ENCODE results near the gene ERGIC3. TPM values are rescaled to one million over a fixed set of nuclear protein-coding genes. Genes with fewer than 3 reads are reported as not detected.

ERGIC3 gene
- total RNA-seq, 1 experiment from 2014 or later, result 265 TPM

DNA sequence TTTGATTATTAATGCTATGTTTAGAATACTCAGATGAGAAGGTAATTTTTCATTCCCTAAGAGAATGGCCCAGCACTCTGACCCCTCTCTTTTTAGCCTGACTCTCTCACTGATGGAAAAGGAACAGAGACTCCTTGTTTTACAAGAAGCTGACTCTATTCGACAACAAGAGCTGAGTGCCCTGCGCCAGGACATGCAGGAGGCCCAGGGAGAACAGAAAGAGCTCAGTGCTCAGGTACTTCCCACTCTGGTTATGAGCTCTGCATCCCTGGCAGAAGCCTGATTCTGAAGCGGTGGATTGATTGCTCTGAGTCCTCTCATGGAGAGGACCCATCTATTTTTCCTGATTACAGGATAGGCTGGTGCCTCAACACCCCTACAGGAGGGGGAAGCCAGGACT is 45.4 kb upstream of the ERGIC3 start:
- BruUV-seq (replicated peaks), result no TSS peak
- Histone ChIP-seq H3K27me3 (ENCODE audit: control insufficient read depth, insufficient read depth, low read length) (no peaks in the 10 kb centered on the region), H3K4me3 (ENCODE audit: low read depth in 2 of 2, low read length in 2 of 2) (no peak overlapping the region), H3K4me1 (ENCODE audit: control insufficient read depth, insufficient read depth, low read length) (no peaks in the 10 kb centered on the region), H3K9me3 (ENCODE audit: control insufficient read depth, insufficient read depth, low read depth, low read length) (no peaks in the 10 kb centered on the region), H3K36me3 (ENCODE audit: control insufficient read depth, insufficient read depth, low read length) (peaks cover 8% of the 10 kb centered on the region; the same call in 1 of the 2 replicates), H3K27ac (ENCODE audit: low read length) (no peak overlapping the region)
- ChIA-PET CTCF (no interaction called here), POLR2A (no interaction called here)
- intact Hi-C loops (cut with micrococcal nuclease; ENCODE audit: unreplicated experiment), result no loop called here
- TF ChIP-seq TCF7L2 (IDR thresholded peaks at IDR 0.05; ENCODE audit: low read depth, low read length) (no peak), SIN3A (IDR thresholded peaks at IDR 0.05; ENCODE audit: borderline replicate concordance, insufficient read depth, low read depth, low read length) (no peak), POLR2AphosphoS5 (IDR thresholded peaks at IDR 0.05; ENCODE audit: low read depth, low read length) (no peak)
- TF ChIP-seq, protein P1, sequence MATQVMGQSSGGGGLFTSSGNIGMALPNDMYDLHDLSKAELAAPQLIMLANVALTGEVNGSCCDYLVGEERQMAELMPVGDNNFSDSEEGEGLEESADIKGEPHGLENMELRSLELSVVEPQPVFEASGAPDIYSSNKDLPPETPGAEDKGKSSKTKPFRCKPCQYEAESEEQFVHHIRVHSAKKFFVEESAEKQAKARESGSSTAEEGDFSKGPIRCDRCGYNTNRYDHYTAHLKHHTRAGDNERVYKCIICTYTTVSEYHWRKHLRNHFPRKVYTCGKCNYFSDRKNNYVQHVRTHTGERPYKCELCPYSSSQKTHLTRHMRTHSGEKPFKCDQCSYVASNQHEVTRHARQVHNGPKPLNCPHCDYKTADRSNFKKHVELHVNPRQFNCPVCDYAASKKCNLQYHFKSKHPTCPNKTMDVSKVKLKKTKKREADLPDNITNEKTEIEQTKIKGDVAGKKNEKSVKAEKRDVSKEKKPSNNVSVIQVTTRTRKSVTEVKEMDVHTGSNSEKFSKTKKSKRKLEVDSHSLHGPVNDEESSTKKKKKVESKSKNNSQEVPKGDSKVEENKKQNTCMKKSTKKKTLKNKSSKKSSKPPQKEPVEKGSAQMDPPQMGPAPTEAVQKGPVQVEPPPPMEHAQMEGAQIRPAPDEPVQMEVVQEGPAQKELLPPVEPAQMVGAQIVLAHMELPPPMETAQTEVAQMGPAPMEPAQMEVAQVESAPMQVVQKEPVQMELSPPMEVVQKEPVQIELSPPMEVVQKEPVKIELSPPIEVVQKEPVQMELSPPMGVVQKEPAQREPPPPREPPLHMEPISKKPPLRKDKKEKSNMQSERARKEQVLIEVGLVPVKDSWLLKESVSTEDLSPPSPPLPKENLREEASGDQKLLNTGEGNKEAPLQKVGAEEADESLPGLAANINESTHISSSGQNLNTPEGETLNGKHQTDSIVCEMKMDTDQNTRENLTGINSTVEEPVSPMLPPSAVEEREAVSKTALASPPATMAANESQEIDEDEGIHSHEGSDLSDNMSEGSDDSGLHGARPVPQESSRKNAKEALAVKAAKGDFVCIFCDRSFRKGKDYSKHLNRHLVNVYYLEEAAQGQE (IDR thresholded peaks at IDR 0.05; ENCODE audit: insufficient read depth in 1 of 2, low read depth in 2 of 2, low read length in 1 of 2), result no peak
- TF ChIP-seq, protein P2, sequence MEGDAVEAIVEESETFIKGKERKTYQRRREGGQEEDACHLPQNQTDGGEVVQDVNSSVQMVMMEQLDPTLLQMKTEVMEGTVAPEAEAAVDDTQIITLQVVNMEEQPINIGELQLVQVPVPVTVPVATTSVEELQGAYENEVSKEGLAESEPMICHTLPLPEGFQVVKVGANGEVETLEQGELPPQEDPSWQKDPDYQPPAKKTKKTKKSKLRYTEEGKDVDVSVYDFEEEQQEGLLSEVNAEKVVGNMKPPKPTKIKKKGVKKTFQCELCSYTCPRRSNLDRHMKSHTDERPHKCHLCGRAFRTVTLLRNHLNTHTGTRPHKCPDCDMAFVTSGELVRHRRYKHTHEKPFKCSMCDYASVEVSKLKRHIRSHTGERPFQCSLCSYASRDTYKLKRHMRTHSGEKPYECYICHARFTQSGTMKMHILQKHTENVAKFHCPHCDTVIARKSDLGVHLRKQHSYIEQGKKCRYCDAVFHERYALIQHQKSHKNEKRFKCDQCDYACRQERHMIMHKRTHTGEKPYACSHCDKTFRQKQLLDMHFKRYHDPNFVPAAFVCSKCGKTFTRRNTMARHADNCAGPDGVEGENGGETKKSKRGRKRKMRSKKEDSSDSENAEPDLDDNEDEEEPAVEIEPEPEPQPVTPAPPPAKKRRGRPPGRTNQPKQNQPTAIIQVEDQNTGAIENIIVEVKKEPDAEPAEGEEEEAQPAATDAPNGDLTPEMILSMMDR (IDR thresholded peaks at IDR 0.05), result no peak
- DNase-seq (ENCODE audit: low read depth, low spot score) (no peak), ATAC-seq (no peak)
- in situ Hi-C loops (cut with HindIII; ENCODE audit: low pct_unique_long_range_greater_than_20kb, low sequenced_read_pairs), result no loop called here

GRCh38 chr20:35497320-35497719 is 44.6 kb upstream of the ERGIC3 start:
- POLR2A ChIA-PET, result no interaction called here
- peaks cover 8% of the 10 kb centered on the region for H3K36me3 ChIP-seq (ENCODE audit: control insufficient read depth, insufficient read depth, low read length)
- no peak for TF ChIP-seq POLR2AphosphoS5 (IDR thresholded peaks at IDR 0.05; ENCODE audit: low read depth, low read length)
- TF ChIP-seq, protein P1 (IDR thresholded peaks at IDR 0.05; ENCODE audit: insufficient read depth in 1 of 2, low read depth in 2 of 2, low read length in 1 of 2), result no peak
- TF ChIP-seq TCF7L2 (IDR thresholded peaks at IDR 0.05; ENCODE audit: low read depth, low read length), result no peak
- TF ChIP-seq, protein P2 (IDR thresholded peaks at IDR 0.05), result no peak
- no peak for TF ChIP-seq SIN3A (IDR thresholded peaks at IDR 0.05; ENCODE audit: borderline replicate concordance, insufficient read depth, low read depth, low read length)
- no peaks in the 10 kb centered on the region for H3K9me3 ChIP-seq (ENCODE audit: control insufficient read depth, insufficient read depth, low read depth, low read length)
- no peaks in the 10 kb centered on the region for H3K27me3 ChIP-seq (ENCODE audit: control insufficient read depth, insufficient read depth, low read length)
- H3K4me1 ChIP-seq (ENCODE audit: control insufficient read depth, insufficient read depth, low read length), result no peaks in the 10 kb centered on the region
- intact Hi-C loops (cut with micrococcal nuclease; ENCODE audit: unreplicated experiment), result no loop called here
- in situ Hi-C loops (cut with HindIII; ENCODE audit: low pct_unique_long_range_greater_than_20kb, low sequenced_read_pairs), result no loop called here
- ATAC-seq (no peak), DNase-seq (ENCODE audit: low read depth, low spot score) (no peak)
- H3K4me3 ChIP-seq (ENCODE audit: low read depth in 2 of 2, low read length in 2 of 2), result no peak overlapping the region
- no peak overlapping the region for H3K27ac ChIP-seq (ENCODE audit: low read length)
- CTCF ChIA-PET, result interaction anchor here (0.6 kb wide), 2 partner anchors 51 to 196 kb away, joined by 4 to 5 read pairs; no protein-coding TSS in a partner anchor
- BruUV-seq (replicated peaks), result no TSS peak

All from Panc1 (cell line).